Measurements from ENCODE around the gene CEPT1. TPM values are rescaled to one million over a fixed set of nuclear protein-coding genes. Genes with fewer than 3 reads are reported as not detected.

The CEPT1 gene
- total RNA-seq, 1 experiment from 2014 or later, result 33.0 TPM

DNA sequence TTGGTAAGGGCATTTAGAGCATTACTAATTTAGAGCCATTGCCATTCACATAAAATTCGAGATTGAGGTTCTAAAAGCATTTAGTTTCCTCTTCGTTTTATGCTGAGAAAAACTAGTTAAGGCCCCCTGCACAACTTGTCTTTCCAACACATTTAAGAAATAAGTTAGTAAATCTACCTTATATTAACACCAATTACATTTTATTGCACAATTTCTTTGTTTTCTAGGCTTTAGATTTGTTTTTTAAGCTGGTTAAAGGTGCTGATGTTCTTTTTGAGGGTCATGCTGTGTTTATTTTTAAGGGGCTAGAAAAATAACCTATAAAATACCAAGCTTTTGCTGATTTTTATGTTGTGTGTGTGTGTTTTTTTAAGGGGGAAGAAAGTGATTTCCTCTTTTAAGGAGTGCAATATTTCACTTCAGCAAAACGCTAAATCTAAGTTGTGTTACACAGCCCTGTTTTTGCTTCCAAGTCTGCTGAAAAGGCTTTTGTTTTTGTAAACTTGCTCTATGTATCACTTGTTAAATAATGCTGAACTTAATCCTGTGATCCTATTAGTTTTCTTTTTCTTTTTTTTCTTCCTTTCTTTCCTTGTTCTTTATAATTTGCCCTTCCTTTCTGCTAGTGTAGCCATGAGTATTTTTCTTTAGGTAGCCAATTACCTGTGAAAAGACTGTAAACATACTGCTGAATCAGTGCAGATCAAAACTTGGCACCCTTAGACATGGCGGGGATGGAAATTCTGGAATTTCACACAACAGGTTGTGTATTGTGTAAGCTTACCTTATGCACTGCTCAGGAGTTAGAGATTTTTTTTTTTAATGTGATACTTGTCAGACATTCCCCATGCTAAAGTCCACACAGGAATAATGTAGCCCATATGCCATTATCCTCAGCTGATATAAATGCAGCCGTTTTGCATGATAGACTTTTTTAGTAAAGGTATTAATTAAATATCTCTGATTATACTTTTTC is 1.5 kb downstream of the CEPT1 start:
- Histone ChIP-seq H3K4ac (ENCODE audit: low read depth, low read length) (no peak overlapping the region), H3K27me3 (ENCODE audit: insufficient read depth, low read length) (no peaks in the 10 kb centered on the region), H3K56ac (ENCODE audit: insufficient read length, low read depth, low read length) (no peak overlapping the region), H3K27ac (ENCODE audit: insufficient read length, low read depth, low read length) (no peak overlapping the region), H2BK5ac (ENCODE audit: insufficient read length, low read length) (no peak overlapping the region), H2BK120ac (ENCODE audit: low read depth, low read length, poor library complexity, severe bottlenecking) (no peak overlapping the region), H2AK5ac (ENCODE audit: insufficient read length, low read length) (no peak overlapping the region), H3K9me3 (ENCODE audit: control insufficient read depth, low read depth, low read length) (no peaks in the 10 kb centered on the region), H3K79me1 (ENCODE audit: insufficient read depth, low read depth, low read length, poor library complexity, severe bottlenecking) (no peaks in the 10 kb centered on the region), H4K8ac (replicated peaks; ENCODE audit: insufficient read length, low read depth, low read length) (no peak overlapping the region), H3K4me1 (ENCODE audit: insufficient read depth, low read length) (no peaks in the 10 kb centered on the region), H4K20me1 (ENCODE audit: control insufficient read depth, insufficient read depth, insufficient read length) (no peaks in the 10 kb centered on the region), H3K9ac (ENCODE audit: extremely low read depth, insufficient read length, low read length) (peak overlapping the region; percentile 79), H4K5ac (ENCODE audit: insufficient read length, low read depth, low read length) (no peak overlapping the region), H2AFZ (ENCODE audit: low read length) (no peak overlapping the region), H3K4me2 (ENCODE audit: insufficient read depth, insufficient read length, low read length) (peak overlapping the region; percentile 84), H3K79me2 (ENCODE audit: insufficient read depth, low read length) (peaks cover 18% of the 10 kb centered on the region; the same call in 1 of the 2 replicates), H2BK15ac (ENCODE audit: low read depth, low read length) (no peak overlapping the region), H2BK12ac (ENCODE audit: insufficient read length, low read depth, low read length) (no peak overlapping the region), H2BK20ac (ENCODE audit: low read depth, low read length, poor library complexity, severe bottlenecking) (no peak overlapping the region), H4K91ac (ENCODE audit: insufficient read length, low read depth, low read length) (no peak overlapping the region), H3K23ac (ENCODE audit: insufficient read length, low read depth, low read length) (no peak overlapping the region), H3K23me2 (ENCODE audit: insufficient read length, low read depth, low read length, poor library complexity, severe bottlenecking) (peaks cover 5% of the 10 kb centered on the region), H3T11ph (ENCODE audit: low read length) (no peak overlapping the region), H3K14ac (ENCODE audit: insufficient read depth, low read length) (no peak overlapping the region), H3K18ac (ENCODE audit: insufficient read length, low read depth, low read length) (no peak overlapping the region)
- DNase-seq, result no peak
- WGBS (ENCODE audit: extremely low coverage, insufficient read length, low lambda C conversion rate), result no CpG with 5 or more reads among the region's 5 CpGs
- H3K27ac Mint-ChIP-seq, result no peak overlapping the region; a peak in 1 of 7 replicates
- H3K4me1 Mint-ChIP-seq, result peaks cover 29 to 33% of the 10 kb centered on the region in 2 experiments
- H3K36me3 Mint-ChIP-seq (ENCODE audit: insufficient read depth in 1 of 3, low read depth in 3 of 3), result peaks cover 0 to 2% (median 2%) of the 10 kb centered on the region in 3 experiments; a peak in 5 of 7 replicates
- H3K9me3 Mint-ChIP-seq, result no peaks in the 10 kb centered on the region; a peak in 1 of 5 replicates
- peaks cover 1% of the 10 kb centered on the region; the same call in 1 of the 2 replicates for H3K27me3 Mint-ChIP-seq (ENCODE audit: low read depth)
- peak overlapping the region; percentile 98 for H3K4me3 Mint-ChIP-seq
- TF ChIP-seq, protein P1, sequence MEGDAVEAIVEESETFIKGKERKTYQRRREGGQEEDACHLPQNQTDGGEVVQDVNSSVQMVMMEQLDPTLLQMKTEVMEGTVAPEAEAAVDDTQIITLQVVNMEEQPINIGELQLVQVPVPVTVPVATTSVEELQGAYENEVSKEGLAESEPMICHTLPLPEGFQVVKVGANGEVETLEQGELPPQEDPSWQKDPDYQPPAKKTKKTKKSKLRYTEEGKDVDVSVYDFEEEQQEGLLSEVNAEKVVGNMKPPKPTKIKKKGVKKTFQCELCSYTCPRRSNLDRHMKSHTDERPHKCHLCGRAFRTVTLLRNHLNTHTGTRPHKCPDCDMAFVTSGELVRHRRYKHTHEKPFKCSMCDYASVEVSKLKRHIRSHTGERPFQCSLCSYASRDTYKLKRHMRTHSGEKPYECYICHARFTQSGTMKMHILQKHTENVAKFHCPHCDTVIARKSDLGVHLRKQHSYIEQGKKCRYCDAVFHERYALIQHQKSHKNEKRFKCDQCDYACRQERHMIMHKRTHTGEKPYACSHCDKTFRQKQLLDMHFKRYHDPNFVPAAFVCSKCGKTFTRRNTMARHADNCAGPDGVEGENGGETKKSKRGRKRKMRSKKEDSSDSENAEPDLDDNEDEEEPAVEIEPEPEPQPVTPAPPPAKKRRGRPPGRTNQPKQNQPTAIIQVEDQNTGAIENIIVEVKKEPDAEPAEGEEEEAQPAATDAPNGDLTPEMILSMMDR (conservative IDR thresholded peaks at IDR 0.05), result no peak

All from H9 (cell line).